GM19023 (cell line): Measurements from ENCODE around the gene FAM227A.
"Not testable (repeated sequence)": the region's sequence is repeated elsewhere in the genome, so short reads cannot be mapped to it uniquely, and the experiment has no call there.

Experiments used
- ATAC-seq: cut with Tn5 transposase; IDR thresholded peaks from one replicate; pipeline ENCODE4 v1.9.1; 2021; ENCODE audit warnings: mild to moderate bottlenecking, moderate library complexity; ENCODE audit not compliant: unreplicated experiment

FAM227A gene

DNA sequence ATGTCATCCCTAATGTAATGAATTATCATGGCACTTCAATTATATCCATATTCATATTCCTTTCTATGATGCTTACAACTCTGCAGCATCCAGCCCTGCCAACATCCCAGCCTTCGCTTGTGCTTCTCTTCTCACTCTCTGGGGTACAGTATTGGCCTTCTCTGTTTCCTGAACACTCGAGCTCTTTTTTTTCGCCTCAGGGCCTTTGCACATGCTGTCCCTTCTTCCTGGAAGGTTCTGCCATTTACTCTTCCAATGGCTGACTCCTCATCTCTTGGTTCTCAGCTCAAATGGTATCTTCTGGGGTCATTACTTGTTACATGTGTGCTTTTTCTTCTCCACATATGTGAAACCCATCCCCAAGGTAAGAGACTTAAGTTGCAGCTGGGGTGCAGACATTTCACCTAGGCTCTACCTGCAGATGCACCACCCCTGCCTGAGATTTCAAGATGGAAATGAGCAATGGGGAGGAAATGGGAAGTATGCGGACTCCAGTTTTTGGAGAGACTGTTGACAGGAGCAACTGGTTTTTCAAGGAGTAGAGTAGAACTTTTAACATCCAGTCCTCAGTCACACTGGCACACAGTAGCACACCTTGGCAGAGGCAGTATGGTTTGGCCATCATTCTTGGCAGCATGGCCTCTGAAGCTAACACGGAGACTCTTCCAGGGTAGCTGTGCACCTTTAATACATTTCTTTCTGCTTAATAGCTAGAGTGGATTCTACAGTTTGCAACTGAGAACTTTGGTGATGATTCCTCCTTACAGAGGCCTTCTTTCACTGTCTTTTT is 43.8 kb downstream of the FAM227A start:
- no peak for ATAC-seq

DNA sequence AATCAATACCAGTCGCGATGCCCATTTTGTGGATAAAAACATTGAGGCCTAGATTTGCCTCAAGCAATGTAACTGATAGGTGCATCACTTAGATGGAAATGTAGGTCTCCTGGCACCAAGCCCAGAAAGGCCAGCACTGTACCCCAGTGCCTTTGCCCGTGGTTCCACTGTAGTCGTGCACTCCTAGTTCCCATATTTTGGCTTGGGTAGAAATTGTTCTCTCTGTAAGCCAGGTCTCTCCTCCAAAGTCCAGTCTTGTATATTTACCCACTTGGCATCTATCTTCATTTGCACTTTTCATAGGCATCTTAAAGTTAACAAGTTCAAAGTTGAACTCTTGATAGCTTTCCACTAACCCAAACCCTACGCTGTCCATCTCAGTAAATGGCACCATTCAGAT is 44.6 kb downstream of the FAM227A start:
- ATAC-seq, result no peak

DNA sequence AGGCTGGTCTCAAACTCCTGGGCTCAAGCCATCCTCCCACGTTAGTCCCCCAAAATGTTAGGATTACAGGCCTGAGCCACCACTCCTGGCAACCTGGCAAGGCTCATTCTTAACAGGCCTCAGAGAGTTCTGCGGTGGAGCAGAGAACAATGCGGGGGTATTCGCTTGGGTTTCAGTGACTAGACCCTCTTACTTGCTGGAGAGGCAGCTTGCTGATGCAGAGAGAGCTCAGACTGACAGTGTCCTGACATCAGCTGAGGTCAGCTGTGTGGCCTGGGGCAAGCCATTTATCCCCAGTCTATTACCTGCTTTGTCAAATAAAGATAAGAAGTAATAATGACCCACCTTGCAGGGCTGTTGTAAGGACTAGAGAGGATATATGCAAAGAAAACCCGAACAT is 46.0 kb downstream of the FAM227A start:
- ATAC-seq, result no peak

DNA sequence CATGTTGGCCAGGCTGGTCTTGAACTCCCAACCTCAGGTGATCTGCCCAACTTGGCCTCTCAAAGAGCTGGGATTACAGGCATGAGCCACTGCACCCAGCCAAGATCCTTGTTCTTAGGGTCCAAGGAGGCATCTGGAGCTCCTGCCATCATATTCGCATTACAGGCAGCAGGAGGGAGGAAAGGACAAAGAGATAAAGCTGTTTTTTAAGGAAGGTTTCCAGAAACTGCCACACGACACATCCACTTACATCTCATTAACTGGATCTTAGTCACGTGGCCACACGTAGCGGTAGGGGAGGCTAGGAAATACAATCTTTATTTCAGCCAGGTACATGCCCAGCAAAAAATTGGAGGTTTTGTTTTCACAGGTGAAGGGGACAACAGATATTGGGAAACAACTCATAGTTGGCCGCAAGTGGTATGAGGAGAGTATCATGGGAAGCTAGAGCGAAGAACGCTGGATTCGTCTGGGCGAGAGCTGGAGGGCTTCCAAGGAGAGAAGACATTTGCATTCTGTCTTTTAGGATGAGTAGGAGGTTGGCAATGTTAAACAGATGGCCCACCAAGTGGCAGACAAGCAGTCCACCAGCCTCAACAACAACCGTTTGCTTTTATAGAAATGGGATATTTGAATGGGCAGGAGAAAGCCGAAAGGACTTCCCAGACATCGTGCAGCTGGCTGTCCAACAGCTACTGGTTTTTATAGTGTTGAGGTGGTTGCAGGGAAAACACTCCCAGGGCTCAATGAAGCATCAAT is 47.0 kb downstream of the FAM227A start:
- ATAC-seq, result no peak

DNA sequence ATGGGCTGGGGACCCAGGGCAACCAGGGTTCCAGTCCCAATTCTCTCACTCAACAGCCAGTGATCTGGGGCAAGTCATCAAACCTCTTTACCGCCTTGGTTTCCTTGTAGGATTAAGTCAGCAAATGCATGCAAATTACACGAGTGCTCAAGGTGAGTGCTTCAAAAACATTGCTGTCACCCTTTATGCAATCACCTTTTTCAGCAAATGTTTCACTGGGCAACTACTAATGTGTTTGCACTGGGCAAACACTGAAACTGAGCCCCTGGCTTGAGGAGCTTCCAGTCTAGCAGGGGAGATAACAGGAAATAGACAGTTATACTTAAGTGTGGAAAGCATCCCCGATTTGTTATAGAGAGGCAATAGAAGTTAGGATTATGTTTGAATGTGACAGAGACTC is 48.5 kb downstream of the FAM227A start:
- no peak for ATAC-seq

DNA sequence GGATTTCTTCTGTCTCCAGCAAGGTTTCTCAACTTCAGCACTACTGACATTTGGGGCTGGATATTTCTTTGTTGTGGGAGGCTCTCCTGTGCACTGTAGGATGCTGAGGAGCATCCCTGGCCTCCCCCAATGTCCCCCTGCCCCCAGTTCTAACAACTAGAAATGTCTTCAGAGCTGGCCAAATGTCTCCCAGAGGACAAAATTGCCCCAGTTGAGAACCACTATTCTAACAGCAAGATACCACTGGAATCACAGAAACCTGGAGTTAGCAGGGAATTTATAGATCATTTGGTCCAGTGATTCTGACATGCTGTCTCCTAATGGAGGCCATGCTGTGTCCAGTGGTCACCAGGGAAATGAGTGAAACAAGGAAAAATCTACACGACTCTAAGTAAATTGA is 54.0 kb downstream of the FAM227A start:
- no peak for ATAC-seq

DNA sequence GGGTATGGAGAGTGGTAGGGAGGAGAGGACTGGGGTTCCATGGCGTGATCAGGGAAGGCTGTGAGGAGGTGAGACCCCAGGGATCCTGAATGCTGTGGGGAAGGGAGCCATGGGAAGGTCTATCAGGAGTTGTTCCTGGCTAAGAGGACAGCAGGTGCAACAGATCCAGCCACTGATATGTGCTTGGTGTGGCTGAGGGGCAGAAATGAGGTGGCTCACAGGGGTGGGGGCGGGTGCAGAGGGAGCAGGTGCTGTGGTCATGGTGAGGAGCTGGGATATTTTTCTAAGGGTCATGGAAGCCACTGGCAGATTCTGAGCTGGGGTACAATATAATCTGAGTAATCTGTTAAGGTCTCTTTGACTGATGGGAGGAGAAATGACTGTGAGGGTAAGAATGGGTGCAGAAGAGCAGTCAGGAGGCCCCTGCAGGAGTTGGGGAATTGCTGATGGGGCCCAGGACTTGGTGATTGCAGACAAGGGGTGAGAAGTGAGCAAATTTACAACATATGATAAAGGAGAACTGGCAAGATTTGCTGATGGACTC is 54.9 kb downstream of the FAM227A start:
- no peak for ATAC-seq

DNA sequence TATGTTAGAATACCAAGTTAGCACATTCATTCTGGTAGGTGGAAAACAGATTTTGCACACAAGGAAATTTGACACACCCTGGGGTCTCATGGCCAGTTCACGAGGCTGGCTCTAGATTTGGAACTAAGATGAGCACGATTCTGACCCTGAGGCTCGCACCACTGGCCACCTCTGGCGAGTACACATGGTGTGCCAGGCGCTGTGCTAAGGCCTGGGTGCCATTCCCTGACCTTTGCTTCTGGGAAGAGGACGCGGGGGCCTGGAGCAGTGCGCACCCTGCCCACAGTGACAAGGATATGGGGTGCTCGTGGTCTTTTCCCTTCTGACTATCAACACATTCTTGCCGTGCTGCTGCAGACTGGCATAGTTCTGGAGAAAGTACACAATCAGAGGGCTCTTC is 56.7 kb downstream of the FAM227A start:
- ATAC-seq, result no peak

DNA sequence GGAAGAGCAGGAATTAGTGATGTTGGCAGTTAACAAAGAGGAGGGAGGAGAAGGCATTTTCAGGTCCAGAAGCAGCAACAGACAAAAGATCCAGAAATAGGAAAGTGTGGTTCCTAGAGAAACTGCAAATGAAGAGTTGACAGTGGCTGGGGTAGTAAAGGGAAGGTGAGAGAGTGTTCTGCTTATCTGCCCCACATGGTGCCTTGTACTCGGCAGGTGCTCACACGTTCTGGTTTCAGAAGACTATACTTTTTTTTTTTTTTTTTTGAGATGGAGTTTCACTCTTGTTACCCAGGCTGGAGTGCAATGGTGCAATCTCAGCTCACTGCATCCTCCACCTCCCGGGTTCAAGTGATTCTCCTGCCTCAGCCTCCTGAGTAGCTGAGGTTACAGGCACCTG is 73.3 kb downstream of the FAM227A start:
- ATAC-seq, result not testable (repeated sequence)

DNA sequence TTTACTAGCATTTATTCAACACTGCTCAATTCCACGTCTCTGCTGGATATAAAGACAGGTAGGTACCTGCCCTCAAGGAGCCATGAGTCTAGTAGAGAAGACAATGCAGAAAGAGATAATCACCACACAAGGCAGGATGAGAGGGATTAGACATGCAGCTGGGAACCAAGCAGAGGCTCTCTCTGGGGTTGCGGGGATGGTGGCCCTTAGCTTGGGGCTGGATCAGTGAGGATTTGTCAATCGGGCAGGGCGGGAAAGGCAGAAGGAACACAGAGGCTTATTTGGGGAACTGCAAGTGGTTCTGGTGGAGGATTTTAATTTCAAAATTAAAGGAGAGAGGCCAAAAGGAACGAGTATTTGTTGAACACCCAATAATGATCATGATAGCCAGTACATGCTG is 77.7 kb downstream of the FAM227A start:
- ATAC-seq, result no peak

DNA sequence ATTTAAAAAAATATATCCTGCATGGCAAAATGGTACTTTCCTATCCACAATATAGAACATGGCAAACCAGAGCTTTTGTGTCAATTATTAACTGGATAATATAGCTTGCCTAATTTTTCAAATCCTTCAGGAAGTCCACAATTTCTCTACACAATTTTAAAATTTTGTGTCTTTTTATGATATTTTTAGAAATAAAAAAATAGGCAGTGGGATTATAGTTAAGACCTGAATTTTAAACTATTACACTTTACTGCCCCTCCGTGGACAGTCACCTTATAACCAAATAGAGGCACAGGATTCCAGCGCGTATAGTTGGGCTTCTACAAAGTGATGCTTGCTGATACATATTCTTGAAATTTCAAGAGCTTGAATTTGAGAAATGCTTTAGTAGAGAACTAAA is 84.1 kb downstream of the FAM227A start:
- ATAC-seq, result no peak

DNA sequence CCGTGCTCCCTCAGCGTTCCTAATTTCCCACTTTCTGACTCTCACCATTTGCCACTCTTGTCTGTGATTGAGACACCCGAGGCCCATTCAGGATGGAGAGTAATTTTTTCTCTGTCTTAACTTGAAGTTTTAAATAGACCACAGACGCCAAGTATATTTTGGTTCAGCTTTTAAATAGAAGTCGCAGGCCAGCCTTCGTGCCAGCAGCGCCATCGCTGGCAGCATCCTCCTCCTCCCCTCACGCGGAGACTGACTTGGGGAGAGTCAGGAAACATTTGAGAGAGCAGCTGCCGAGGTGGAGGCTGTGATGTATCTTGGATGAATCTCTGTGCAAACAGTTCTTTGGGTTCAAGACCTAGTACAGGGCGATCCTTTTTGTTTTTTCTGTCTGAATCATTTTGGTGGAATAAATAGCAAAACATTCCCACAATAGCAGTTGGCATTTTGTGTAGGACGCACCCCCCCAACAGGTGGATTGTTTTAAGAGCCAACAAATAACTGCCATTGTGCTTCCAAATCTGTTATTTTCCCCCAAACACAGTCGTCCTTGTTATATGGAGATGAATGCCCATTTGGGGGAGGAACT is 85.3 kb downstream of the FAM227A start:
- no peak for ATAC-seq

DNA sequence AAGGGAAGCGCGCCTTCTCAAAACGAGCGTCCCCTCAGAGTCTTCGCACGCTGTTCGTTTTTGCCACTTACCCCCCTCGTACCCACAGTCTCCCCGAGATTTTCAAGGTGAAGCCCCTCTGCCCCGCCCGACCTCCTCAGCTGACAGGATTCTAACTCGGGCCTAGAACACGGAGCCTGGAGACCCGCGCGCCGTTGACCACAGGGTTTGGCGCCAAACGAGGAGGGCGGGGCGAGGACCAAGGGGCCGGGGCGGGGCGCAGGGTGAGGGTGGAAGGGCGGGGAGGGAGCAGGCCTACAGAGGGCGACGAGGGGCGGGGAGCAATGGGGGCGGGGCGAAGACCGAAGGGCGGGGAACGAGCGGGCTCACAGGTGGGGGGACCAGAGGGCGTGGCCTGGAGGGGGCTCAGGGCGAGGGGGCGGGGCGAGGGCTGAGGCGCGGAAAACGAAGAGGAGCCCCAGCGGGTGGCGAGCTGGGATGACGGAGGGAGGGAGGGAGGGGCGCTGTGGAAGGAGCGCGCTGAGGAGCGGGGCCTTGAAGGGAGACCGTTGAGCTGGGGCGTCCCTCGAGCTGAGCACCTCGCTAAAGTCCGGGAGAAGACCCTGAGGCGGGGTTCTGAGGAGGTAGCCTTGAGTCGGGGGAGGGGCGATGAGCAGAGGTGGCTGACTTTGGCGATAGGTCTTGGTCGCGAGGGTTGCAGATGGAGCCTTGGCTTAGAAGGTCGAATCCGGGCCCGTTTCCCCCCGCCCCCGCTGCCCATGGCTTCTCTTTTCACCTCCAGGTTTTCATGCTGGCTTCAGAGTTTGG is 86.0 kb downstream of the FAM227A start, which contains the start of gene DMC1:
DMC1 (minus strand) TSS at position 212 of the 807 bp plus-strand sequence. CDS start 1,927 bp downstream, outside the sequence.
- ATAC-seq, result peak; percentile 58

DNA sequence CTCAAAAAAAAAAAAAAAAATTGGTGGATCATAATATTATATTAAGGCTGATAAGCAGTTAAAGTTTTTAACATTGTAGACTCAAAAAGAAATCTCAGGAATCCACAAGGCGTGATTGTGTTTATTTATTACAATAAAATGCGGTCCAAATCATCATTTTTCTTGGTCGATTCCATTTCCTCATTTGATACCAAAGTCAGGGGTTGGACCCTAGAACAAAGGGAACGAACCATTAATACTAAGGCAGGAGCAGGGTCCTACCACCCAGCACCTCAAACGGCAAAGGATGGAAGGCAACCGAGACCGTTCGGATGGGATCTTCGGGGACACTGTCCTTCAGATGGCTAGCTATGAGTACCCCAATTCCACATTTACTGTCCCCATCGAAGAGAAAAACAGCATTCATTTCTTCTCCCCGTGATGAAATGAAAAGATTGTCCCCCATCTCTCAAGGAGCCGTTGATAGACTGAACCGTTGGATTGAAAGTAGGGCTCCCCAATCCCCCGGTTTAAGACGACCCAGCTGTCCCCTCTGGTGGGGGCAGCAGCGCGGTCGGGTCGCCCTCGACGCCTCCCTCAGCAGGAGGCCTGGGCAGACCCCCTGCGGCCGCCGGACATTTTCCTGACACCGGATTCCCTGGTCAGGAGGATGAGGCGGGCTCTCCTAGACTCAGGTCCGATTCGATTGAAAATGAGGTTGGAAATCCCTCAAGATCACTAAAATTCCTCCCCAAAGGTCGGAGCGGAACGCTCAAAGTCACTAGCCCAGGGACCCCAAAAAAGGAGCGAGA is 86.8 kb downstream of the FAM227A start:
- ATAC-seq, result peak; percentile 22

DNA sequence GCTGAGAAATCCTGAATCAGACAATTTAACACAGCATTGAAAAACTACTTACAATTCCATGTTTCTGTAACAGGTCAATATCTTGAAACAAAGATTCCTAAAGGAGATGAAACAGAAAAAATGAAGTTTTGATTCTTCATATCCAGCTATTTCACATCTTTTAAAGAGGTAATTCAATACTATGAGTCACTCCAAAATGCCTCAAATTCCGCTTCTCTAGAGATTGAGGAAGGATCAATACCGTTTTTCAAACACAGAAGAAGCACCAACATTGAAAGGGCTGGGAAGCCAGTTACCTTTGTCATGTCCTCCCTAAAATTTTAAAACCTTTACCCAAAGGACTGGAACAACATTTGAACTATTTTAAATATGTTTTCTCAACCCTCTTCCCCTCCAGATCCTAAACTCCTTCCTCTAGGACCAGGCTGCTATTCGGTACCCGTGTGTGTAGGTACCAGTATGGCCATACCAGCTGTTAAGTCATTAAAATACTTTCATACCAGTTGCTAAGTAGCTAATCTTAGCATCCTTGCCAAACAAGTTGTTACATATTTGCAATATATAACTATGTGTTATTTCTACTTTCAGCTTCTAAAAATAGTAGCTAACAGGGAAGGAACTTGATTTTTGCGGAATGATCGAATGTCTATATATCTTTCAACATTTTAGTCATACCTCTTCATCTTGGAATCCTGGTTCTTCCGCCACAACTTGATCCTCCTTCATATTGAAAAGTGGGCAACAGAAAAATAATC is 88.5 kb downstream of the FAM227A start:
- ATAC-seq, result no peak

DNA sequence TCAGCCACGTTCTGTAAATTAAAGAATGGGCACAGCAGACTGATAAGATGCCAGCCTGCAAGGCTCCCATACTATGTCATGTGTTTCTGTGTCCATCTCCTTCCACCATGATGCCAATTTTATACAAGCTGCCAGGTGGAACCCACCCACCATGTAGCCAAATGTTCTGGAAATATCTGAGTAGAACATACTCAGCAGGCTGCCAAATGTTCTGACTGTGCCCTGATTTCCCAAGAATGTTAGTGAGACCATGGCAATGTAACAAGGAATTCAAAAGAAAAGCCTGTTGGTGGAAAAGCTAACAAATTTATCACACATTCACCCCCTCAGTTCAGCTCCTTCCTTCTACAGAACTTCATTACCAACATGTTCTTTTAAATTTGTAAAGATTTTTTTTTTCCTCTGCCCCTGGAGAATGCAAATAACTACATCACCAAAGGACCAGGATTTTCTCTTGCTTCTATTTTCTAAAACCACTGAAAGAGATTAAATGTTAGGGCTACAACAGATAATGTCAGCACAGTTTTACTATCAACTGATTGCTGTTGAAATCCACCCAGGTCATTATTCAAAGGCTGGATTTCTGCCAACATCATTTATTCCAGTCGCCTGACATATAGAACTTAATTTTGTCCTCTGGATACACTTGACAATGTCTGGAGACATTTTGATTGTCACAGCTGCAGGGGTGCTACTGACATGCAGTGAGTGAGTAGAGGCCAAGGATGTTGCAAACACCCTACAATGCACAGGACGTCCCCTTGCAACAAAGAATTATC is 89.3 kb downstream of the FAM227A start:
- ATAC-seq, result no peak

DNA sequence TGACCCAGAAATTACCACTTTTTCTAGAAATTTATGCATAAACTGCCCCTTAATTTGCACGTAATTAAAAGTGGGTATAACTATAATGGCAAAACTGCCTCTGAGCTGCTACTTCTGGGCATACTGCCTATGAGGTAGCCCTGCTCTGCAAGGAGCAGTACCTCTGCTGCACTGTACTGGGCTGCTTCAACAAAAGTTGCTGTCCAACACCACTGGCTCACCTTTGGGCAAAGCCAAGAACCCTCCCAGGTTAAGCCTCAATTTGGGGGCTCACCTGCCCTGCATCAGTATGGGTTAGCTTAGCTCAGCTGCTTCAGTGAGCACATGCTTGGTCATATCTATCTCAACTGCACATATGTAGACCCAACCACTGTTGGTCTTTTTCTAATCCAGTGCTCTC is 90.8 kb downstream of the FAM227A start:
- no peak for ATAC-seq

DNA sequence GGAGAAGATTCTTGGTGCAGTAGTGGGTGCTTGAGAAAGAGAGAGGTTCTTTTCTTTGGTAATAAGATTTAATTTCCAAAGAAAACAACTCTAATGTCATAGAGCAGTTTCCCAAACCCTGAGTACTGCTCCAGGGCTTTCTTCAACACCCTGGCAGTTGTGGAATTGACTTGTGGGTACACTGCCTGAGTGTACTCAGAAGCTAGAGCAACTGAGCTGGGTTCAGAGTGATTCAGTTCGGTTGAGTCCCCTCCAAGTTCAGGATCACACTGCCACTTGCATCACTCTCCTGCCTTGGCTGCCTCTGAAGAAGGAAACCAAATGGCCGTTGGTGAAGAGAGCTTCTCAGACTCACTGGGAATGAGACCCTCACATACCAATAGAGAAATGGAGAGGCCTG is 91.5 kb downstream of the FAM227A start:
- no peak for ATAC-seq

DNA sequence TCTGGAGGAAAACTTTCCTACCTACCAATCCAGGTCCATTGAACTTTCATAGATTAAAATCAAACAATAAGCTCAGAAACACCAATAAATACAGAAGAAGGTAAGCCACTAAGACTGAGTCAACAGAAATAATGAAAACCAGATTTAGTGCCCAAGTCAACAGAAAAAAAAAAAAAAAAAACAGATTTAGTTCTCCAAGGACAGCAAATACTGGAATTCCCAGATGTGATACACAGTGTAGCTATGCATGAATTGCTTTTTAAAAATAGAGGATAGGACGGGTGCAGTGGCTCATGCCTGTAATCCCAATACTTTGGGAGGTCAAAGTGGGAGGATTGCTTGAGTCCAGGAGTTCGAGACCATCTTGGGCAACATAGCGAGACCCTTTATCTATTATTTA is 101.9 kb downstream of the FAM227A start:
- no peak for ATAC-seq
